T-cell (primary cell): ENCODE results near the gene AAGAB. TPM values are rescaled to one million over a fixed set of nuclear protein-coding genes. Genes with fewer than 3 reads are reported as not detected.

Experiments used
- ATAC-seq, 4 experiments: fragments of 200-7000 bp in 3 of 4; fragments of 150-1000 bp in 1 of 4; cut with Tn5 transposase; replicated peaks in 1 of 4; 1 replicate in 3 of 4; 2 replicates in 1 of 4; pipeline ENCODE4 v1.10.0; 2021; ENCODE audit warnings: moderate library complexity in 3 of 4, mild to moderate bottlenecking in 2 of 4, moderate number of reproducible peaks in 1 of 4
- CTCF ChIA-PET, 2 donors: fragments of 300-600 bp; sonication (Branson Sonifier 250); formaldehyde crosslinking; loops; one replicate each; lab custom pipeline; 2022; ENCODE audit warnings: antibody characterized with exemption in 2 of 2; lab: Charles Lee
- POLR2A ChIA-PET, 2 donors: fragments of 300-600 bp; sonication (Branson Sonifier 250); formaldehyde crosslinking; loops; one replicate each; lab custom pipeline; 2022; ENCODE audit warnings: antibody characterized with exemption in 2 of 2; lab: Charles Lee
- DNase-seq, 35 experiments: peaks; one replicate each; pipeline versions ENCODE4 v3.0.0 to v3.0.0-alpha.2; 2013 to 2023
- H3K27ac ChIP-seq: one replicate; pipeline ENCODE4 v1.5.1; 2013; ENCODE audit warnings: low read length
- H3K27me3 ChIP-seq, 2 experiments: replicated peaks in 1 of 2; 1 replicate in 1 of 2; 2 replicates in 1 of 2; pipeline versions ENCODE4 v1.6.1 to v1.7.0; 2013; ENCODE audit warnings: low read length in 1 of 2, mixed read lengths in 1 of 2; ENCODE audit not compliant: control insufficient read depth in 2 of 2, insufficient read depth in 2 of 2; ENCODE audit errors: extremely low read depth in 1 of 2
- H3K36me3 ChIP-seq, 2 donors: 1 replicate in 1 of 2; 2 replicates in 1 of 2; pipeline versions ENCODE4 v1.6.1 to v1.7.0; 2013; ENCODE audit warnings: low read length in 1 of 2; ENCODE audit not compliant: control insufficient read depth in 2 of 2, insufficient read depth in 1 of 2; ENCODE audit errors: extremely low read depth in 1 of 2
- H3K4me1 ChIP-seq, 2 experiments: 1 replicate in 1 of 2; 2 replicates in 1 of 2; pipeline versions ENCODE4 v1.6.1 to v1.7.0; 2013; ENCODE audit warnings: low read length in 2 of 2, mixed read lengths in 1 of 2; ENCODE audit not compliant: insufficient read depth in 2 of 2, control insufficient read depth in 1 of 2; ENCODE audit errors: extremely low read depth in 1 of 2
- H3K4me3 ChIP-seq, 2 donors: 1 replicate in 1 of 2; 2 replicates in 1 of 2; pipeline versions ENCODE4 v1.5.1 to v1.7.0; 2013; ENCODE audit warnings: mild to moderate bottlenecking in 2 of 2, low read length in 1 of 2, moderate library complexity in 1 of 2; ENCODE audit not compliant: control insufficient read depth in 1 of 2; ENCODE audit errors: extremely low read depth in 1 of 2
- H3K9me3 ChIP-seq: 2 replicates; pipeline ENCODE4 v1.7.0; 2013
- H3K27ac Mint-ChIP-seq, 2 donors: one replicate each; pipeline ENCODE4 v1.8.0; 2020 to 2021; ENCODE audit warnings: mild to moderate bottlenecking in 2 of 2, mixed read lengths in 2 of 2
- H3K27me3 Mint-ChIP-seq, 2 donors: one replicate each; pipeline ENCODE4 v1.8.0; 2021 to 2022; ENCODE audit warnings: mixed read lengths in 2 of 2
- H3K36me3 Mint-ChIP-seq: one replicate; pipeline ENCODE4 v1.8.0; 2021; ENCODE audit warnings: mixed read lengths
- H3K4me1 Mint-ChIP-seq, 3 donors: one replicate each; pipeline ENCODE4 v1.8.0; 2020 to 2022; ENCODE audit warnings: mixed read lengths in 3 of 3, mild to moderate bottlenecking in 1 of 3
- H3K4me3 Mint-ChIP-seq, 3 donors: one replicate each; pipeline ENCODE4 v1.8.0; 2020 to 2022; ENCODE audit warnings: mild to moderate bottlenecking in 3 of 3, mixed read lengths in 3 of 3, moderate library complexity in 3 of 3
- H3K9me3 Mint-ChIP-seq, 3 donors: one replicate each; pipeline ENCODE4 v1.8.0; 2020 to 2022; ENCODE audit warnings: mixed read lengths in 3 of 3
- WGBS: methylation state at CpG from one replicate; pipeline ENCODE4 v1.1.5; 2013; ENCODE audit warnings: missing lambda C conversion rate; ENCODE audit not compliant: insufficient coverage; 5-methylcytosine and 5-hydroxymethylcytosine counted together
- total RNA-seq, 35 experiments: library from RNA in 6 of 35; stranded (reverse) in 6 of 35; fragments of 120-200 nt in 1 of 35; gene quantifications; one replicate each; pipeline versions ENCODE4 v1.2.1 to v1.2.4 and lab custom pipeline; 2013 to 2026

The AAGAB gene, protein sequence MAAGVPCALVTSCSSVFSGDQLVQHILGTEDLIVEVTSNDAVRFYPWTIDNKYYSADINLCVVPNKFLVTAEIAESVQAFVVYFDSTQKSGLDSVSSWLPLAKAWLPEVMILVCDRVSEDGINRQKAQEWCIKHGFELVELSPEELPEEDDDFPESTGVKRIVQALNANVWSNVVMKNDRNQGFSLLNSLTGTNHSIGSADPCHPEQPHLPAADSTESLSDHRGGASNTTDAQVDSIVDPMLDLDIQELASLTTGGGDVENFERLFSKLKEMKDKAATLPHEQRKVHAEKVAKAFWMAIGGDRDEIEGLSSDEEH
- total RNA-seq (10 to 100 TPM; 21.9 to 28.4 (median 23.6) TPM), total RNA-seq (lab: John Stamatoyannopoulos, UW) (22.0 to 108 (median 44.9) reads per million in 29 experiments)
- 33.4 TPM for total RNA-seq (2013)

DNA sequence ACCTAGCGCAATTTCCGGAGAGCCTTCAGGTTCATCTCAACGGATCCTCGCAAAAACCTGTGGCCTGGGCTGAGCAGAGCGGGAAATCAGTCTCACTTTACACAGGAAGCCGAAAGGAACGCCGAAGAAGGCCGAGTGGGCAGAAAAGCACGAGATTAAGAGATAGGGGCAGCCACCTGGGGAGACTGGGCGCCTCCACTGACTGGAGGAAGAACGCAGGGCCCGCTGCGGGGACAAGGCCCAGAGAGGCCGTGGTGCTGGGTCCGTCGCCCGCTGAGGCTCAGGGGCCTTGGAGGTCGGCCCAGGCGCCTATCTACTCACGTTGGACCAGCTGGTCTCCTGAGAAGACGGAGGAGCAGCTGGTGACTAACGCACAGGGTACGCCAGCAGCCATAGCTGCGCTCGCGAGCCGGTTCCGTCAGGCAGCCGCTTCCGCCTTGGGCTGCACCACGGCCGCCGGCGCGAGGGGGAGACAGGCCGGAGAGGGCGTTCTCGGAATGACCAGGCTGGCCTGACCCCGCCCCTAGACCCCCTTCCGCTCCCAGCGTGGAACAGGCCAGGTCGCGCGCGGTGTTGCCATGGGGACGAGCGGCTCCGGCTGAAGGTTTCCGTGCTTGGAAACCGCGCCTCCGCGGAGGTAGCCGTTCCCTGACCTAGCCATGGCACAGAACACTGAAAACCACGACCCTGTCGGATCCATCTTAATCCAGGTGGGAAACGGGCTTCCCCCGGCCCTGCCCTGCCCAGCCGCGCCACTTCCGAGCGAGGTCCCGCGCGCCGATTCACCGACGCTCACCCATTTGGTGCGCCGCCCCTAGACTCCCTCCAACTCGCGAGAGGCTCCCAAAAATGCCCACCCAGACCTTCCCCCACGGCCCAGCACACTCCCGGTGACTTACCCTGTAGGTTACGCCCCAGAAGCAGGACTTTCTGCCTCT, at the start of gene AAGAB, which contains the start of gene IQCH:
AAGAB (minus strand) TSS at position 424 of the 938 bp plus-strand sequence; CDS start at position 394, 30 bp downstream.
IQCH (plus strand) TSS at position 549 of the 938 bp plus-strand sequence; CDS start at position 660, 111 bp downstream.
- Mint-ChIP-seq H3K27me3 (no peaks in the 10 kb centered on the region), H3K9me3 (no peaks in the 10 kb centered on the region), H3K27ac (peak within 1 kb of the TSS; percentile 92 to 95), H3K36me3 (peaks cover 2% of the 10 kb centered on the region), H3K4me3 (peak within 1 kb of the TSS; percentile 82 to 99 (median 98)), H3K4me1 (peaks cover 39 to 49% (median 45%) of the 10 kb centered on the region in 3 donors)
- DNase-seq: peak; percentile 76 to 99 (median 87)
- peaks cover 6 to 17% of the 10 kb centered on the region in 2 experiments for H3K4me1 ChIP-seq
- no peaks in the 10 kb centered on the region for H3K36me3 ChIP-seq
- H3K27ac ChIP-seq: peak within 1 kb of the TSS; percentile 81
- ChIA-PET CTCF (interaction anchor here in 1 of 2 donors (4.2 kb wide), 1 partner anchor 15 kb away, joined by 14 read pairs; no protein-coding TSS in a partner anchor), POLR2A (no interaction called here)
- no peaks in the 10 kb centered on the region for H3K27me3 ChIP-seq
- WGBS: under 1% methylated on average over 73 of the region's 76 CpGs
- peak; percentile 88 to 95 (median 94) for ATAC-seq
- H3K9me3 ChIP-seq: no peaks in the 10 kb centered on the region
- peak within 1 kb of the TSS; percentile 86 to 99 for H3K4me3 ChIP-seq

GRCh38 chr15:67303490-67304363, 49.3 kb upstream of the AAGAB start:
- CTCF ChIA-PET: interaction anchor here (0.6 to 3.8 kb wide), 11 partner anchors 9 to 359 kb away, joined by 3 to 30 read pairs (median 5); no protein-coding TSS in a partner anchor
- no CpG with 5 or more reads among the region's 4 CpGs for WGBS

GRCh38 chr15:67300266-67301025, 46.0 kb upstream of the AAGAB start:
- WGBS: no CpG with 5 or more reads among the region's 2 CpGs
- Histone ChIP-seq H3K4me3 (no peak overlapping the region), H3K36me3 (no peaks in the 10 kb centered on the region), H3K9me3 (no peaks in the 10 kb centered on the region), H3K4me1 (no peaks in the 10 kb centered on the region), H3K27ac (no peak overlapping the region), H3K27me3 (no peaks in the 10 kb centered on the region)
- no peaks in the 10 kb centered on the region for H3K4me1 Mint-ChIP-seq
- no peak overlapping the region for H3K4me3 Mint-ChIP-seq
- ATAC-seq (no peak), DNase-seq (no peak)
- no peaks in the 10 kb centered on the region for H3K36me3 Mint-ChIP-seq
- POLR2A ChIA-PET: no interaction called here
- no peak overlapping the region for H3K27ac Mint-ChIP-seq
- no peaks in the 10 kb centered on the region for H3K9me3 Mint-ChIP-seq
- CTCF ChIA-PET: interaction anchor here in 1 of 2 donors (0.6 to 1.5 kb wide), 5 partner anchors 27 to 447 kb away, joined by 3 to 6 read pairs (median 4); no protein-coding TSS in a partner anchor
- H3K27me3 Mint-ChIP-seq: no peaks in the 10 kb centered on the region

More at GRCh38 chr15:67303490-67304363, 49.3 kb upstream of the AAGAB start:
- POLR2A ChIA-PET: no interaction called here
- ATAC-seq (peak in 3 of 4 experiments; percentile 50 to 62 (median 57)), DNase-seq (peak in 21 of 35 experiments; percentile 1 to 73 (median 9))
- Histone ChIP-seq H3K4me1 (no peaks in the 10 kb centered on the region), H3K9me3 (no peaks in the 10 kb centered on the region), H3K4me3 (no peak overlapping the region), H3K36me3 (no peaks in the 10 kb centered on the region), H3K27me3 (no peaks in the 10 kb centered on the region), H3K27ac (no peak overlapping the region)
- H3K4me1 Mint-ChIP-seq: no peaks in the 10 kb centered on the region
- no peak overlapping the region for H3K27ac Mint-ChIP-seq
- H3K9me3 Mint-ChIP-seq: no peaks in the 10 kb centered on the region
- H3K4me3 Mint-ChIP-seq: no peak overlapping the region
- H3K27me3 Mint-ChIP-seq: no peaks in the 10 kb centered on the region
- H3K36me3 Mint-ChIP-seq: no peaks in the 10 kb centered on the region

- CTCF ChIA-PET: no interaction called here
- WGBS: no CpG with 5 or more reads among the region's 1 CpG
- H3K27ac Mint-ChIP-seq: no peak overlapping the region
These were observed 42.2 kb upstream of the AAGAB start for GRCh38 chr15:67296684-67297083.

GRCh38 chr15:67296188-67296587, 41.7 kb upstream of the AAGAB start:
- Mint-ChIP-seq H3K9me3 (no peaks in the 10 kb centered on the region), H3K36me3 (no peaks in the 10 kb centered on the region), H3K4me3 (no peak overlapping the region), H3K27me3 (no peaks in the 10 kb centered on the region), H3K4me1 (no peaks in the 10 kb centered on the region), H3K27ac (no peak overlapping the region)
- DNase-seq (no peak), ATAC-seq (no peak)
- WGBS: 96% methylated on average over 5 of the region's 5 CpGs
- Histone ChIP-seq H3K27ac (no peak overlapping the region), H3K4me1 (no peaks in the 10 kb centered on the region), H3K36me3 (no peaks in the 10 kb centered on the region), H3K4me3 (no peak overlapping the region), H3K9me3 (no peaks in the 10 kb centered on the region), H3K27me3 (no peaks in the 10 kb centered on the region)
- POLR2A ChIA-PET: no interaction called here
- CTCF ChIA-PET: no interaction called here

More at GRCh38 chr15:67296684-67297083, 42.2 kb upstream of the AAGAB start:
- Mint-ChIP-seq H3K36me3 (no peaks in the 10 kb centered on the region), H3K4me3 (no peak overlapping the region), H3K4me1 (no peaks in the 10 kb centered on the region), H3K27me3 (no peaks in the 10 kb centered on the region), H3K9me3 (no peaks in the 10 kb centered on the region)
- Histone ChIP-seq H3K36me3 (no peaks in the 10 kb centered on the region), H3K27ac (no peak overlapping the region), H3K9me3 (no peaks in the 10 kb centered on the region), H3K27me3 (no peaks in the 10 kb centered on the region), H3K4me3 (no peak overlapping the region), H3K4me1 (no peaks in the 10 kb centered on the region)
- ATAC-seq (no peak), DNase-seq (no peak)
- POLR2A ChIA-PET: no interaction called here
